Transverse colon (tissue), 4 donors: ENCODE results near the gene ZNF445. TPM values are rescaled to one million over a fixed set of nuclear protein-coding genes. Genes with fewer than 3 reads are reported as not detected.
"Not testable (repeated sequence)": the region's sequence is repeated elsewhere in the genome, so short reads cannot be mapped to it uniquely, and the experiment has no call there.

Experiments
- DNase-seq: peaks from one replicate; pipeline ENCODE4 v3.0.0-alpha.2; 2019
- H3K27ac ChIP-seq, 4 donors: fragments of 200-600 bp; sonication (generic); 2 replicates each; pipeline ENCODE4 v1.5.1; 2016 to 2018; ENCODE audit warnings: inconsistent platforms in 4 of 4
- H3K27me3 ChIP-seq: fragments of 200-600 bp; sonication (generic); 2 replicates; pipeline ENCODE4 v1.5.1; 2017; ENCODE audit warnings: inconsistent platforms
- H3K36me3 ChIP-seq, 4 donors: fragments of 200-600 bp; sonication (generic); 2 replicates each; pipeline ENCODE4 v1.5.1; 2017 to 2019; ENCODE audit warnings: inconsistent platforms in 4 of 4
- H3K4me1 ChIP-seq, 4 donors: fragments of 200-600 bp; sonication (generic); 2 replicates each; pipeline ENCODE4 v1.5.1; 2017 to 2020; ENCODE audit warnings: inconsistent platforms in 4 of 4
- H3K4me3 ChIP-seq, 4 donors: fragments of 200-600 bp; sonication (generic); 1 replicate in 1 of 4; 2 replicates in 3 of 4; pipeline versions ENCODE4 v1.5.1 to v1.6.1; 2017 to 2019; ENCODE audit warnings: inconsistent platforms in 4 of 4
- H3K9me3 ChIP-seq, 2 donors: fragments of 200-600 bp; sonication (generic); 2 replicates each; pipeline ENCODE4 v1.5.1; 2017 to 2019; ENCODE audit warnings: inconsistent platforms in 2 of 2
- CTCF ChIP-seq, 5 experiments: fragments of 200-600 bp in 3 of 5; fragments of 450-650 bp in 2 of 5; sonication (generic) in 3 of 5; IDR thresholded peaks; 1 replicate in 2 of 5; 2 replicates in 3 of 5; pipeline ENCODE4 v1.5.1; 2016 to 2017; ENCODE audit warnings: antibody characterized with exemption in 5 of 5, inconsistent platforms in 3 of 5, mild to moderate bottlenecking in 2 of 5, moderate library complexity in 1 of 5
- EP300 ChIP-seq: sonication (generic); formaldehyde crosslinking; IDR thresholded peaks from one replicate; pipeline ENCODE4 v1.6.1; 2017; ENCODE audit warnings: antibody characterized with exemption, low read depth
- POLR2A ChIP-seq: fragments of 450-650 bp; IDR thresholded peaks from one replicate; pipeline ENCODE4 v1.6.1; 2016; ENCODE audit warnings: antibody characterized with exemption, mild to moderate bottlenecking, moderate library complexity
- POLR2AphosphoS5 ChIP-seq, 3 donors: sonication (generic); formaldehyde crosslinking; IDR thresholded peaks; one replicate each; pipeline ENCODE4 v1.6.1; 2016; ENCODE audit warnings: antibody characterized with exemption in 3 of 3
- WGBS, 2 donors: methylation state at CpG; one replicate each; pipeline ENCODE4 v1.1.5; 2018; ENCODE audit warnings: low coverage in 1 of 2; 5-methylcytosine and 5-hydroxymethylcytosine counted together
- in situ Hi-C, 4 donors: fragments of 200-750 bp; cut with MboI; loops; one replicate each; pipeline versions ENCODE4 v1.15.0 to v1.15.1; 2017; ENCODE audit warnings: low sequenced_read_pairs in 3 of 4, low pct_ligation_motif_present in 1 of 4, low pct_unique_long_range_greater_than_20kb in 1 of 4
- intact Hi-C: fragments of 100-400 bp; cut with DNase I; formaldehyde crosslinking; loops from one replicate; pipeline ENCODE4 v1.15.1; 2023; ENCODE audit warnings: low total_unique reads
- total RNA-seq, 4 donors: library from RNA; depleted of rRNA; stranded (reverse); fragments of >200 nt; gene quantifications; one replicate each; pipeline ENCODE4 v1.1.0, GENCODE V29; 2016

The ZNF445 gene
- total RNA-seq, 4 donors from 2014 or later, result 6.8 to 12.7 (median 8.6) TPM

DNA sequence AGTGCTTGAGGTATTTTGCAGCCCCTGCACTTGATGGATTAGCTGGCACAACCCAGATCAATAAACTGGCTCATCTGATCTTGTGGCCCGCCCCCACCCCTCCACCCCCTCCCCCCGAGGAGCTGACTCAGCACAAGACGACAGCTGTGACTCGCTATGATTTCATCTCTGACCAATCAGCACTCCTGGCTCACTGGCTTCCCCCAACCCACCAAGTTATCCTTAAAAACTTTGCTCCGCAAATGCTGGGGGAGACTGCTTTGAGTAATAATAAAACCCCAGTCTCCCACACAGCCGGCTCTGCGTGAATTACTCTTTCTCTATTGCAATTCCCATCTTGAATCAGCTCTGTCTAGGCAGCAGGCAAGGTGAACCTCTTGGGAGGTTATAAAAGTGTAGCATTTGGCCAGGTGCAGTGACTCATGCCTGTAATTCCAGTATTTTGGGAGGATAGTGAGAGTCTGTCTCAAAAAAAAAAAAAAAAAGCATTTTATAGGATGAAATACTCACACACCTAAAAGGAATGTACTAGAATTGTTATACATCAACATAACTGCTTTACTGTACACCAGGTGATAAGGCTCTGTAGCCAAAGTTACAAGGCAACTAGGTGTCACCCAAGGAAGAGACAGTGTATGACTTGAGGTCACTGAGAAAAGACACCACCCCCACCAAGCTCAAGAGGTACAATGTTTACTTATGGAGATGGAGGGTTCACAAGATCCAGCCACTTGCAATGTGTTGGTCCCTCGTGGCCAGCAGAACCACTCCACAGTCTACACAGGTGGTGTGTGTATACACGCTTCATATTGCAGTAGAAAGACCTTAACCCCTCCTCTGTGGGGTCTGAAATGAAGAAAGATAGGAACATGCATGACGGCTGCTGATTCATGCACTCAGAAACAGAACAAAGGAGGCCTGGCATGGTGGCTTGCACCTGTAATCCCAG, 8.6 kb downstream of the ZNF445 start:
- intact Hi-C loops, result no loop called here
- H3K27ac ChIP-seq, result no peak overlapping the region
- H3K4me1 ChIP-seq, result peaks cover 0 to 16% (median 0%) of the 10 kb centered on the region in 4 donors
- H3K9me3 ChIP-seq, result no peaks in the 10 kb centered on the region
- no peak for TF ChIP-seq CTCF (IDR thresholded peaks at IDR 0.05)
- no peak overlapping the region for H3K4me3 ChIP-seq
- no peak for DNase-seq
- H3K36me3 ChIP-seq, result peaks cover 0 to 6% (median 0%) of the 10 kb centered on the region in 4 donors
- in situ Hi-C loops, result no loop called here
- H3K27me3 ChIP-seq, result no peaks in the 10 kb centered on the region
- 69 to 84% methylated on average over 3 to 10 of the region's 10 CpGs for WGBS, 2 donors

DNA sequence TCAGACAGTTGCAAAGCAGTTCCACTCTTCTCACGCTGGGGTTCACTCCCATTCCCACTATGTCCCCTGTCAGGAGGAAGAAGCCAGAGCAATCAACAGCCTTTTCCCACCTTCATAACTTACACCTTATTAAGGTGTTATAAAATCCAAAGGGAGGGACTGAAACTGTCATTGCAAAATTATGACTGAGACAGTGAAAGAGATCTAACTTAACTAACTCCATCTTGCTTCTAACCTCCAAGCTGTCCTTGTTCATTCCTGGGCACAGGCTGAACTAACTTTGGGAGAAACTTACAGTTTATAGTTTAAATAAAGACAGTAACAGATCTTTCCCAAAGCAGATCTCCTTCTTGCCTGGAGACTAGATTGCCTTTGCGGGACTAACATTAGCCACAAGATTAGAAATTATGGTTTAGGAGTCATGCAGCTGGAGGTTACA, 9.4 kb downstream of the ZNF445 start:
- H3K4me3 ChIP-seq, intact Hi-C loops, in situ Hi-C loops, H3K27ac ChIP-seq, DNase-seq, H3K9me3 ChIP-seq, H3K27me3 ChIP-seq: not testable (repeated sequence)
- WGBS, 2 donors, result 90 to 100% methylated on average over 1 to 2 of the region's 2 CpGs
- H3K36me3 ChIP-seq, result peaks cover 0 to 12% (median 0%) of the 10 kb centered on the region in 4 donors
- peaks cover 0 to 16% (median 0%) of the 10 kb centered on the region in 4 donors for H3K4me1 ChIP-seq

- no peak overlapping the region for H3K4me3 ChIP-seq
- intact Hi-C loops, result no loop called here
These were observed 10.2 kb downstream of the ZNF445 start for GRCh38 chr3:44467241-44467640.

GRCh38 chr3:44464920-44465319, 12.6 kb downstream of the ZNF445 start:
- DNase-seq, H3K27ac ChIP-seq, intact Hi-C loops, H3K4me3 ChIP-seq, H3K27me3 ChIP-seq, in situ Hi-C loops, H3K4me1 ChIP-seq: not testable (repeated sequence)
- H3K36me3 ChIP-seq, result peaks cover 0 to 12% (median 1%) of the 10 kb centered on the region in 4 donors
- peaks cover 0 to 12% of the 10 kb centered on the region in 2 donors for H3K9me3 ChIP-seq
- WGBS, 2 donors, result 97 to 100% methylated on average over 2 to 7 of the region's 7 CpGs

More at GRCh38 chr3:44467241-44467640, 10.2 kb downstream of the ZNF445 start:
- no peak overlapping the region for H3K27ac ChIP-seq
- peaks cover 0 to 13% (median 0%) of the 10 kb centered on the region in 4 donors for H3K4me1 ChIP-seq
- TF ChIP-seq EP300 (no peak), POLR2A (no peak), POLR2AphosphoS5 (IDR thresholded peaks at IDR 0.05) (no peak), CTCF (IDR thresholded peaks at IDR 0.05) (no peak)
- peaks cover 0 to 12% (median 0%) of the 10 kb centered on the region in 4 donors for H3K36me3 ChIP-seq
- in situ Hi-C loops, result no loop called here
- WGBS, 2 donors, result 0 to 57% methylated on average over 1 of the region's 1 CpG
- DNase-seq, result no peak
- no peaks in the 10 kb centered on the region for H3K27me3 ChIP-seq
- H3K9me3 ChIP-seq, result no peaks in the 10 kb centered on the region

DNA sequence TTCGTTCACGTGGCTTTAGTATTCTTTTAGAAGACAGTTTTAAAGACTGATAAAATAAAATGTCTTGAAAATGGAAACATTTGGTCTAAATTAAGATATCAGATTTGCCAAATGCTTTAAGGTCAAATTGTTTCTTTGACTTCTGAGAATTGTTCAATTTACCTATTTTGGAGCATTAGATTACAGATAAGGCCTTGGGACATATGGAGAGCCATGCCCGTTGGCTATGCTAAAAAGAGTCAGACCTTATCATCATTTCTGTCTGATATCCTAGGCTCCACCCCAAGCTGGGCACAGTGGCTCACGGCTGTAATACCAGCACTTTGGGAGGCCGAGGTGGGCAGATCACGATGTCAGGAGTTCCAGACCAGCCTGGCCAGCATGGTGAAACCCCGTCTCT, 13.0 kb downstream of the ZNF445 start:
- intact Hi-C loops, result no loop called here
- Histone ChIP-seq H3K4me1 (no peaks in the 10 kb centered on the region), H3K9me3 (peaks cover 0 to 12% of the 10 kb centered on the region in 2 donors), H3K27ac (no peak overlapping the region), H3K4me3 (no peak overlapping the region), H3K27me3 (no peaks in the 10 kb centered on the region), H3K36me3 (peaks cover 0 to 12% (median 2%) of the 10 kb centered on the region in 4 donors)
- no peak for TF ChIP-seq POLR2A
- TF ChIP-seq EP300, result no peak
- TF ChIP-seq CTCF (IDR thresholded peaks at IDR 0.05), result no peak
- TF ChIP-seq POLR2AphosphoS5 (IDR thresholded peaks at IDR 0.05), result no peak
- DNase-seq, result no peak
- 90 to 96% methylated on average over 3 to 7 of the region's 7 CpGs for WGBS, 2 donors
- in situ Hi-C loops, result no loop called here

DNA sequence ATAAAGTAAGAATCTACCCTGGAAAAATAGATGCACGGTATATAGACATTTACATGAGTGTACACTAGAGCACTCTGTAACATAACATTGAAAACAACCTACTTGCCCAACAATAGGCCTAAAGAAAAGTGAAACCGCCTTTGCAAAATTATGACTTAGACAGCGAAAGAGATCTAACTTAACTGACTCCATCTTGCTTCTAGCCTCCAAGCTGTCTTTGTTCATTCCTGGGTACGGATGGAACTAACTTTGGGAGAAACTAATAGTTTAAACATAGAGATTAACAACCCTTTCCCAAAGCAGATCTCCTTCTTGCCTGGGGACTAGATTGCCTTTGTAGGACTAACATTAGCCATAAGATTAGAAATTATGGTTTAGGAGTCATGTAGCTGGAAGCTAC, 17.4 kb downstream of the ZNF445 start:
- in situ Hi-C loops, DNase-seq, H3K27me3 ChIP-seq, H3K4me1 ChIP-seq, H3K4me3 ChIP-seq, intact Hi-C loops, H3K27ac ChIP-seq: not testable (repeated sequence)
- Histone ChIP-seq H3K9me3 (peaks cover 0 to 12% of the 10 kb centered on the region in 2 donors), H3K36me3 (peaks cover 0 to 47% (median 13%) of the 10 kb centered on the region in 4 donors)
- WGBS, 2 donors, result 99 to 100% methylated on average over 4 of the region's 4 CpGs
